DND-41 (cell line): ENCODE results near the gene RAD51B.

Source experiments
- ATAC-seq: fragments of 200-7000 bp; cut with Tn5 transposase; 3 replicates; pipeline ENCODE4 v1.9.1; 2021; ENCODE audit warnings: low read depth; ENCODE audit not compliant: insufficient read depth
- DNase-seq: peaks from one replicate; pipeline ENCODE4 v3.0.0-alpha.2; 2020
- H2AFZ ChIP-seq: 2 replicates; pipeline ENCODE4 v1.6.0; 2012; ENCODE audit warnings: low read depth, low read length
- H3K27ac ChIP-seq: 2 replicates; pipeline ENCODE4 v1.5.1; 2012; ENCODE audit warnings: low read length, inconsistent platforms
- H3K27me3 ChIP-seq: fragments of 200-600 bp; sonication (generic); 2 replicates; pipeline ENCODE4 v1.6.0; 2012; ENCODE audit warnings: low read length, mild to moderate bottlenecking, inconsistent platforms; ENCODE audit not compliant: insufficient read depth, poor library complexity
- H3K36me3 ChIP-seq: 2 replicates; pipeline ENCODE4 v1.5.1; 2012; ENCODE audit warnings: low read length, inconsistent platforms; ENCODE audit not compliant: insufficient read depth
- H3K4me1 ChIP-seq: 2 replicates; pipeline ENCODE4 v1.5.1; 2012; ENCODE audit warnings: mild to moderate bottlenecking, low read length; ENCODE audit not compliant: insufficient read depth
- H3K4me2 ChIP-seq: 2 replicates; pipeline ENCODE4 v1.6.0; 2012; ENCODE audit warnings: mild to moderate bottlenecking, moderate library complexity, low read length, inconsistent platforms; ENCODE audit not compliant: insufficient read depth
- H3K4me3 ChIP-seq, 2 experiments: fragments of 200-600 bp in 1 of 2; shearing (Covaris generic) in 1 of 2; 2 replicates each; pipeline ENCODE4 v1.5.1; 2012 to 2016; ENCODE audit warnings: inconsistent platforms in 2 of 2, low read length in 2 of 2, mild to moderate bottlenecking in 2 of 2, low read depth in 1 of 2, moderate library complexity in 1 of 2
- H3K79me2 ChIP-seq: 2 replicates; pipeline ENCODE4 v1.6.0; 2012; ENCODE audit warnings: low read length, inconsistent platforms; ENCODE audit not compliant: insufficient read depth
- H3K9ac ChIP-seq: 2 replicates; pipeline ENCODE4 v1.6.0; 2012; ENCODE audit warnings: low read depth, mild to moderate bottlenecking, inconsistent platforms, low read length, moderate library complexity
- H3K9me3 ChIP-seq: 2 replicates; pipeline ENCODE4 v1.5.1; 2012; ENCODE audit warnings: low read length, moderate library complexity, mild to moderate bottlenecking, inconsistent platforms; ENCODE audit not compliant: insufficient read depth, severe bottlenecking
- H4K20me1 ChIP-seq: 2 replicates; pipeline ENCODE4 v1.6.0; 2012; ENCODE audit warnings: low read length; ENCODE audit not compliant: insufficient read depth
- EZH2 ChIP-seq: IDR thresholded peaks from 3 replicates; pipeline ENCODE4 v1.6.1; 2012; ENCODE audit warnings: borderline replicate concordance, low read depth, mild to moderate bottlenecking, moderate library complexity, low read length, inconsistent platforms; ENCODE audit not compliant: severe bottlenecking
- TF ChIP-seq, protein P1 (sequence below): IDR thresholded peaks from 2 replicates; pipeline ENCODE4 v1.5.1; 2012; ENCODE audit warnings: borderline replicate concordance, low read length, moderate library complexity, mild to moderate bottlenecking; ENCODE audit not compliant: poor library complexity, severe bottlenecking; ENCODE audit errors: extremely low read depth

RAD51B gene

DNA sequence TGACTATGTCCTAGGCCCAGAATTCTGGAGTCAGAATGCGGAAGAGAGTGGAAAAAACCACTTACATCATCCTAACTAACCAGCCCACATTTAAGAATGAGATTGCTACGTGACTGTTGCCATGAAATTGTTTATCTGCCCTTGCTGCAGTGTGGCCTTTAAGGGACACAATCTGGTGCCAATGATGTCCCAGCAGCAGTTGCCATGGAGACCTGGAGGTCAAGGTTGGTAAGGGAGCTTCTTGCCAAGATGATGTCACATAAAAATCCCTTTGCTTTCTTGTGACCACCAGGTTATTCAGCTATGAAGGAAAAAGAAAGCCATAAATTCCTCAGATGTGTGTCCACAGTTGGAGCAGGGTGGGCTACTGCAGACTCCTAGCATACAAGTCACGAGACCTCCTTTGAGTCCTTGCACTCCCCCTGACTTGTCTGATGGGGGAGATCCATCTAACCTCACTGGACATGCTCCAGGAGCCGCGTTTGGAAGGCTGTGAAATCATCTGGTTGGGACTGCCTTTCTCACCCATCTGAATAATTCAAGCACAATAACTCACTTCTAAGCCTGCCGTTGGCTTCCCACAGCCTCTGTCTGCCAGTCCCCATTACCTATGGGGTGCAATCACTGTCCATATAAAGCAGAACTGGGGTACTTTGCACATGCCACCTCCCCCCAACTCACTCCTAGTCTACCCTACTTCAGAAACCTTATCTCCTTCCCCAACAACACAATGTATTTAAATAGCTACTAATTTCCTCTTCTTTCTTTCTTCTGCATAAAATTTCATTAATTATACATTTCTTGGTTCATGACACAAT is 807.7 kb downstream of the RAD51B start:
- no peak for DNase-seq

DNA sequence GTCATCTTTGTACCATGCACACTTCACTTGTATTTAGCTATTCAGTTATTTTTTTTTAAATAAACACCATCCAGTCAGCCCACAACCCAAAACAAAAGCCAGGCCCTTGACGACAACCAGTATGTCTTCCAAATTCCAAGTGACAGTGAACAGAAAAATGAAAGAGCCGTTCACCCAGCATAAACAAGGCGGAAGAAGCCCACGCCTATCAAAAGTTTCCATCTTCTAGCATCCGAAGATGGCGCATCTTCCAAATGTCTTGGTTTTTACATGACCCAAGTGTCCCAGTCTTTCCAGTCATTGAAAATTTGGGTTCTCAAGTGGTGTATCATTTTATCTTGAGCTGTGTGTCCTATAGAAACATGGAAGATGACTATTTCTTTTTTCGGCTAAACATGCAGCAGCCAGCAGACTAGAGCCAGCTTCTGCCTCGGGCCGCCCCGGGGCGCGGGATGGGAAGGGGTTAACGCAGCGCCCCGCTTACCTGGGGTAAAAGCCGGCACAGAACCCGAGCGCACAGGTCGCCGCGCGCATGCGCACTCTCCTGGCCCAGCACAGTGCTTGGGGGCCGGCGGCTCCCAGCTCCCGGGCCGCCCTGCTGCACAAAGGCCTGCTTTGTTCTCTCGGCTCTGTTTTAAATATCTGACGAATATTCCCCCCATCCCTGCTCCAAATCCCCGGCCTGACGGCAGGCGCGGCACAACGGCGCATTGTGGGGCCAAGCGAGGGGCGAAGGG is 808.5 kb downstream of the RAD51B start:
- no peak for ATAC-seq
- H3K9ac ChIP-seq: no peak overlapping the region

More for the DNA sequence above, 807.7 kb downstream of the RAD51B start:
- Histone ChIP-seq H3K4me2 (no peak overlapping the region), H3K27me3 (no peaks in the 10 kb centered on the region), H3K4me1 (peaks cover 11% of the 10 kb centered on the region; the same call in 1 of the 2 replicates), H2AFZ (no peak overlapping the region), H3K79me2 (no peaks in the 10 kb centered on the region), H3K36me3 (no peaks in the 10 kb centered on the region), H3K9ac (no peak overlapping the region), H3K9me3 (no peaks in the 10 kb centered on the region), H3K27ac (no peak overlapping the region), H3K4me3 (no peak overlapping the region), H4K20me1 (no peaks in the 10 kb centered on the region)
- TF ChIP-seq, protein P1, sequence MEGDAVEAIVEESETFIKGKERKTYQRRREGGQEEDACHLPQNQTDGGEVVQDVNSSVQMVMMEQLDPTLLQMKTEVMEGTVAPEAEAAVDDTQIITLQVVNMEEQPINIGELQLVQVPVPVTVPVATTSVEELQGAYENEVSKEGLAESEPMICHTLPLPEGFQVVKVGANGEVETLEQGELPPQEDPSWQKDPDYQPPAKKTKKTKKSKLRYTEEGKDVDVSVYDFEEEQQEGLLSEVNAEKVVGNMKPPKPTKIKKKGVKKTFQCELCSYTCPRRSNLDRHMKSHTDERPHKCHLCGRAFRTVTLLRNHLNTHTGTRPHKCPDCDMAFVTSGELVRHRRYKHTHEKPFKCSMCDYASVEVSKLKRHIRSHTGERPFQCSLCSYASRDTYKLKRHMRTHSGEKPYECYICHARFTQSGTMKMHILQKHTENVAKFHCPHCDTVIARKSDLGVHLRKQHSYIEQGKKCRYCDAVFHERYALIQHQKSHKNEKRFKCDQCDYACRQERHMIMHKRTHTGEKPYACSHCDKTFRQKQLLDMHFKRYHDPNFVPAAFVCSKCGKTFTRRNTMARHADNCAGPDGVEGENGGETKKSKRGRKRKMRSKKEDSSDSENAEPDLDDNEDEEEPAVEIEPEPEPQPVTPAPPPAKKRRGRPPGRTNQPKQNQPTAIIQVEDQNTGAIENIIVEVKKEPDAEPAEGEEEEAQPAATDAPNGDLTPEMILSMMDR: no peak
- no peak for TF ChIP-seq EZH2
- ATAC-seq: no peak

DNA sequence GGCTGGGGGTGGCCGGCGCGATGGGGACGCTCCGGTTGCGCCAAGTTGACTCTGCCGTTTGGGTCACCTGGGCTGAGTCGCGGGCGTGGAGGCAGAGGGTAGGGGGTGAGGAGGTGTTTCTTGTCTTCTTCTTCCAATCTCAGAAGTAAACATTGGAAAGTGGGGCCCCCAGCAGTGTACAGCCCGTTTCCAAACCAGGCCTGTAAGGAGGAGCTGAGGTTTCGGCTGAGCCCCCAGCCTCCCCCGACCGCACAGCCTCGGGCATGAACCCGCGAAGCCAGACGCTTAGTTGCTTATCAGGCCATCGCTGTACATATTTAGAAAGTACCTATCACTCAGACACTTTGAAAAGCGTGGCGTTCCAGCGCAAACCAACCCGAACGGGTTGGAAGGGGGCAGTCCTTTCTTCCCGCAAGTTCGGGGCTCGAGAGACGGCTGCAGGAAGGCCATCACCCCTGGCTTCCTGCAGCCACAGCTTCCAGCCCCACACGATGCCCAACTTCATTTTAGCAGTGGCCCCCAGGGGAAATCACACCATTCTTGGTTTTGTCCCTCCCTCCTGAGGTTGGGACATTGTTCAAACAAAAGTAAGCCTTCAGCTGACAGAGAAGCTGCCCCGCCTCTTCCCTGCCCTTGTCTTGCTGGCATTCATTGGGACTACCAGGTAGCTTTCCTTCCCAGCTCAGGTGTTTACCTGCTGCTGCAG is 809.2 kb downstream of the RAD51B start:
- no peak for TF ChIP-seq EZH2
- TF ChIP-seq, protein P1: no peak
- Histone ChIP-seq H3K4me2 (no peak overlapping the region), H3K79me2 (no peaks in the 10 kb centered on the region), H3K27ac (no peak overlapping the region), H3K9ac (no peak overlapping the region), H4K20me1 (no peaks in the 10 kb centered on the region), H3K9me3 (no peaks in the 10 kb centered on the region), H3K4me3 (no peak overlapping the region), H3K4me1 (no peaks in the 10 kb centered on the region), H3K27me3 (no peaks in the 10 kb centered on the region), H3K36me3 (no peaks in the 10 kb centered on the region), H2AFZ (no peak overlapping the region)
- ATAC-seq (no peak), DNase-seq (no peak)

More for the DNA sequence above, 808.5 kb downstream of the RAD51B start:
- Histone ChIP-seq H2AFZ (no peak overlapping the region), H3K27ac (no peak overlapping the region), H3K4me3 (no peak overlapping the region), H4K20me1 (no peaks in the 10 kb centered on the region), H3K36me3 (no peaks in the 10 kb centered on the region), H3K9me3 (no peaks in the 10 kb centered on the region), H3K27me3 (no peaks in the 10 kb centered on the region), H3K4me1 (peaks cover 3% of the 10 kb centered on the region; the same call in 1 of the 2 replicates), H3K79me2 (no peaks in the 10 kb centered on the region), H3K4me2 (no peak overlapping the region)
- TF ChIP-seq, protein P1: no peak
- no peak for TF ChIP-seq EZH2
- no peak for DNase-seq
